Measurements from ENCODE around the gene ZBTB38.
A peak's percentile ranks its signal among the peaks of the same experiment; 100 is the strongest.

Gene ZBTB38

DNA sequence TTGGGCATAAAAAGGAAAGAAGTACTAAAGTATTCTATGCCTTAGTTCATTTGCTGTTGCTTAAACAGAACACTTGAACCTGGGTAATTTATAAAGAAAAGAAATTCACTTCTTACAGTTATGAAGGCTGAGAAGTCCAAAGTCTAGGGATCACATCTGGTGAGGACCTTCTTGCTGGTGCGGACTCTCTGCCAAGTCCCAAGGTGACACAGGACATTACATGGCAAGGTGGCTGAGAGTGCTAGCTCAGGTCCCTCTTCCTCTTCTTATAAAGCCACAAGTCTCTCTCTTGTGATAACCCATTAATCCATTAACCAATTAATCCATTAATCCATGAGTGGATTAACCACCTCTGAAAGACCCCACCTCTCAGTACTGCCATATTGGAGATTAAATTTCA, 3.1 kb upstream of the ZBTB38 start:
- no peak for TF ChIP-seq CTCF (IDR thresholded peaks at IDR 0.05; ENCODE audit: extremely low read depth, insufficient read depth, missing control alignments)
- DNase-seq (ENCODE audit: low spot score): no peak
- in situ Hi-C loops (cut with MboI; ENCODE audit: low pct_unique_long_range_greater_than_20kb, low sequenced_read_pairs, unreplicated experiment): no loop called here

GRCh38 chr3:141366285-141367037, 1.8 kb upstream of the ZBTB38 start:
- DNase-seq (ENCODE audit: low spot score): no peak
- in situ Hi-C loops (cut with MboI; ENCODE audit: low pct_unique_long_range_greater_than_20kb, low sequenced_read_pairs, unreplicated experiment): no loop called here

GRCh38 chr3:141367038-141367730, 1.1 kb upstream of the ZBTB38 start:
- TF ChIP-seq CTCF (IDR thresholded peaks at IDR 0.05; ENCODE audit: extremely low read depth, insufficient read depth, missing control alignments): no peak
- in situ Hi-C loops (cut with MboI; ENCODE audit: low pct_unique_long_range_greater_than_20kb, low sequenced_read_pairs, unreplicated experiment): no loop called here
- DNase-seq (ENCODE audit: low spot score): no peak

More at GRCh38 chr3:141366285-141367037, 1.8 kb upstream of the ZBTB38 start:
- no peak for TF ChIP-seq CTCF (IDR thresholded peaks at IDR 0.05; ENCODE audit: extremely low read depth, insufficient read depth, missing control alignments)

GRCh38 chr3:141368925-141369794, 856 bp downstream of the ZBTB38 start:
- in situ Hi-C loops (cut with MboI; ENCODE audit: low pct_unique_long_range_greater_than_20kb, low sequenced_read_pairs, unreplicated experiment): no loop called here

GRCh38 chr3:141370065-141370533, 1.8 kb downstream of the ZBTB38 start:
- peak; percentile 80 for DNase-seq (ENCODE audit: low spot score)
- in situ Hi-C loops (cut with MboI; ENCODE audit: low pct_unique_long_range_greater_than_20kb, low sequenced_read_pairs, unreplicated experiment): no loop called here
- TF ChIP-seq CTCF (IDR thresholded peaks at IDR 0.05; ENCODE audit: extremely low read depth, insufficient read depth, missing control alignments): peak; percentile 62

More at GRCh38 chr3:141368925-141369794, 856 bp downstream of the ZBTB38 start:
- TF ChIP-seq CTCF (IDR thresholded peaks at IDR 0.05; ENCODE audit: extremely low read depth, insufficient read depth, missing control alignments): no peak
- DNase-seq (ENCODE audit: low spot score): no peak

DNA sequence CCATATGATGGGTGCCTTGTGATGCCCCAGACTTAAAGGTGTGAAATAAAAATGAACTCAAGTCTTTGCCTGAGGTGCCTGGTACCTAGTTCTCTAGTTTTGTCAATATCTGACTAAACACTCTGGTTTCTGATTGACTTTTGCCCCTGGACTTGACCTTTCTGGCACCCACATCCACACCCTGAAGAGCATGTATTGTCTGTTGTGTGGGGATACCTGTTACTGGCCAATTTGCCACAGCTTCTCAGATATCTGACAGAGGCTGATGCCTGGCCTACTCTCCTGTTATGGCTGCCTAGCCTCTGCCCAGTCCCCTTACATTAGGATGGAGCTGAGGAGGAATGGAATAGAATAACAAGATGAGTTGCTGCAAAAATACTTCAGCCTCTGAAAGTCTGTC, 3.6 kb downstream of the ZBTB38 start:
- in situ Hi-C loops (cut with MboI; ENCODE audit: low pct_unique_long_range_greater_than_20kb, low sequenced_read_pairs, unreplicated experiment): no loop called here
- DNase-seq (ENCODE audit: low spot score): no peak
- no peak for TF ChIP-seq CTCF (IDR thresholded peaks at IDR 0.05; ENCODE audit: extremely low read depth, insufficient read depth, missing control alignments)
